Thoracic aorta (tissue), 2 donors: Measurements from ENCODE around the gene ZNF221. TPM values are rescaled to one million over a fixed set of nuclear protein-coding genes. Genes with fewer than 3 reads are reported as not detected.

Experiments
- total RNA-seq, 2 donors: library from RNA; depleted of rRNA; stranded (reverse); fragments of >200 nt; gene quantifications; one replicate each; pipeline versions ENCODE4 v1.1.0 to v1.2.3, GENCODE V29; 2016

The ZNF221 gene
- total RNA-seq, 2 donors from 2014 or later = 5.8 to 11.9 TPM

Other genes starting within 250 kb of the ZNF221 start
- gene IRGC, start 235.2 kb upstream of the ZNF221 start, total RNA-seq = not detected
- 10 to 100 TPM; 18.3 to 49.1 TPM for gene SMG9, start 196.3 kb upstream of the ZNF221 start, total RNA-seq
- gene KCNN4, start 170.3 kb upstream of the ZNF221 start, total RNA-seq = 1 to 10 TPM; 2.8 to 3.5 TPM
- 1 to 10 TPM; 5.9 to 6.5 TPM for gene LYPD5, start 148.8 kb upstream of the ZNF221 start, total RNA-seq
- gene ZNF283, start 123.9 kb upstream of the ZNF221 start, total RNA-seq = 10 to 100 TPM in 1 of 2 donors, 1 to 10 TPM in 1; 8.1 to 15.3 TPM
- gene ZNF404, start 67.3 kb upstream of the ZNF221 start, total RNA-seq = 1 to 10 TPM in 1 of 2 donors, not detected in 1; 2.7 TPM
- 10 to 100 TPM in 1 of 2 donors, 1 to 10 TPM in 1; 8.1 to 16.9 TPM for gene ZNF45, start 15.9 kb upstream of the ZNF221 start, total RNA-seq
- gene ZNF155, start 33.0 kb downstream of the ZNF221 start, total RNA-seq = 10 to 100 TPM in 1 of 2 donors, 1 to 10 TPM in 1; 2.0 to 15.2 TPM
- gene ZNF230, start 51.7 kb downstream of the ZNF221 start, total RNA-seq = 1 to 10 TPM; 7.3 to 7.9 TPM
- gene ZNF222, start 74.2 kb downstream of the ZNF221 start, total RNA-seq = 1 to 10 TPM; 1.8 to 4.7 TPM
- 1 to 10 TPM; 2.0 to 6.6 TPM for gene ZNF223, start 100.8 kb downstream of the ZNF221 start, total RNA-seq
- 1 to 10 TPM; 2.0 to 2.1 TPM for gene ZNF284, start 120.9 kb downstream of the ZNF221 start, total RNA-seq
- 10 to 100 TPM; 33.7 to 34.9 TPM for gene ZNF224, start 143.1 kb downstream of the ZNF221 start, total RNA-seq
- 1 to 10 TPM; 2.2 to 8.3 TPM for gene ZNF225, start 162.2 kb downstream of the ZNF221 start, total RNA-seq
- 1 to 10 TPM; 6.4 to 8.7 TPM for gene ZNF234, start 190.3 kb downstream of the ZNF221 start, total RNA-seq
- 10 to 100 TPM in 1 of 2 donors, 1 to 10 TPM in 1; 9.7 to 14.6 TPM for gene ZNF226, start 213.9 kb downstream of the ZNF221 start, total RNA-seq